ENCODE data around the gene TESK2. TPM values are rescaled to one million over a fixed set of nuclear protein-coding genes. Genes with fewer than 3 reads are reported as not detected.
A peak's percentile ranks its signal among the peaks of the same experiment; 100 is the strongest.

TESK2 gene
- total RNA-seq, 5 donors from 2014 or later (not counting 1 experiment from before 2014, with no cell fraction given): 4.3 to 7.9 (median 5.5) TPM

GRCh38 chr1:45327644-45328515, 163.1 kb downstream of the TESK2 start:
- Mint-ChIP-seq H3K27me3 (no peaks in the 10 kb centered on the region), H3K4me3 (peak overlapping the region; percentile 62 to 80 (median 79)), H3K9me3 (no peaks in the 10 kb centered on the region), H3K27ac (peak overlapping the region in 1 of 2 donors; percentile 22), H3K36me3 (peaks cover 14% of the 10 kb centered on the region), H3K4me1 (peaks cover 6 to 12% (median 12%) of the 10 kb centered on the region in 3 donors)
- Histone ChIP-seq H3K4me1 (ENCODE audit: control insufficient read depth in 1 of 2, extremely low read depth in 1 of 2, insufficient read depth in 2 of 2, low read length in 2 of 2) (peaks cover 0 to 23% of the 10 kb centered on the region in 2 experiments), H3K36me3 (ENCODE audit: control insufficient read depth in 2 of 2, extremely low read depth in 1 of 2, insufficient read depth in 1 of 2, low read length in 1 of 2) (peaks cover 6 to 29% of the 10 kb centered on the region in 2 donors), H3K9me3 (no peaks in the 10 kb centered on the region), H3K4me3 (ENCODE audit: control insufficient read depth in 1 of 2, extremely low read depth in 1 of 2, low read length in 1 of 2) (peak overlapping the region; percentile 53 to 73), H3K27me3 (replicated peaks in 1 of 2; ENCODE audit: control insufficient read depth in 2 of 2, extremely low read depth in 1 of 2, insufficient read depth in 2 of 2, low read length in 1 of 2) (peaks cover 0 to 8% of the 10 kb centered on the region in 2 experiments), H3K27ac (ENCODE audit: low read length) (no peak overlapping the region)
- DNase-seq (no peak), ATAC-seq (replicated peaks in 1 of 4) (peak in 1 of 4 experiments; percentile 7)
- ChIA-PET CTCF (interaction anchor here in 1 of 2 donors (1.7 kb wide), 1 partner anchor 24 kb away, joined by 8 read pairs; no protein-coding TSS in a partner anchor), POLR2A (interaction anchor here (1.0 to 2.3 kb wide), 2 partner anchors 12 kb away, joined by 3 to 8 read pairs; partner anchors contain the start of genes MUTYH (in 2 of the 2) and TOE1 (in 2 of the 2))
- 68% methylated on average over 18 of the region's 19 CpGs for WGBS (ENCODE audit: insufficient coverage)

- DNase-seq: peak in 30 of 35 experiments; percentile 11 to 65 (median 37)
- ChIA-PET POLR2A (interaction anchor here (1.0 to 2.3 kb wide), 2 partner anchors 12 to 13 kb away, joined by 3 to 8 read pairs; partner anchors contain the start of genes MUTYH (in 2 of the 2) and TOE1 (in 2 of the 2)), CTCF (interaction anchor here in 1 of 2 donors (0.5 to 1.7 kb wide), 2 partner anchors 23 to 350 kb away, joined by 3 to 8 read pairs; no protein-coding TSS in a partner anchor)
- 14% methylated on average over 96 of the region's 96 CpGs for WGBS (ENCODE audit: insufficient coverage)
- Histone ChIP-seq H3K27me3 (replicated peaks in 1 of 2; ENCODE audit: control insufficient read depth in 2 of 2, extremely low read depth in 1 of 2, insufficient read depth in 2 of 2, low read length in 1 of 2) (peaks cover 0 to 8% of the 10 kb centered on the region in 2 experiments), H3K27ac (ENCODE audit: low read length) (no peak within 1 kb of the TSS), H3K4me1 (ENCODE audit: control insufficient read depth in 1 of 2, extremely low read depth in 1 of 2, insufficient read depth in 2 of 2, low read length in 2 of 2) (peaks cover 0 to 23% of the 10 kb centered on the region in 2 experiments), H3K9me3 (no peaks in the 10 kb centered on the region), H3K4me3 (ENCODE audit: control insufficient read depth in 1 of 2, extremely low read depth in 1 of 2, low read length in 1 of 2) (peak within 1 kb of the TSS; percentile 53 to 73), H3K36me3 (ENCODE audit: control insufficient read depth in 2 of 2, extremely low read depth in 1 of 2, insufficient read depth in 1 of 2, low read length in 1 of 2) (peaks cover 6 to 19% of the 10 kb centered on the region in 2 donors)
- Mint-ChIP-seq H3K9me3 (no peaks in the 10 kb centered on the region), H3K27me3 (no peaks in the 10 kb centered on the region), H3K4me3 (peak within 1 kb of the TSS; percentile 78 to 80 (median 79)), H3K4me1 (peaks cover 6 to 12% (median 12%) of the 10 kb centered on the region in 3 donors), H3K36me3 (peaks cover 6% of the 10 kb centered on the region), H3K27ac (peak within 1 kb of the TSS in 1 of 2 donors; percentile 22)
- ATAC-seq (replicated peaks in 1 of 4): peak; percentile 79 to 85 (median 84)
These were observed 164.0 kb downstream of the TESK2 start, which contains the start of gene HPDL for GRCh38 chr1:45326627-45327623. Gene HPDL (plus strand): TSS chr1:45326895. CDS start chr1:45327149, 254 bp downstream.

DNA sequence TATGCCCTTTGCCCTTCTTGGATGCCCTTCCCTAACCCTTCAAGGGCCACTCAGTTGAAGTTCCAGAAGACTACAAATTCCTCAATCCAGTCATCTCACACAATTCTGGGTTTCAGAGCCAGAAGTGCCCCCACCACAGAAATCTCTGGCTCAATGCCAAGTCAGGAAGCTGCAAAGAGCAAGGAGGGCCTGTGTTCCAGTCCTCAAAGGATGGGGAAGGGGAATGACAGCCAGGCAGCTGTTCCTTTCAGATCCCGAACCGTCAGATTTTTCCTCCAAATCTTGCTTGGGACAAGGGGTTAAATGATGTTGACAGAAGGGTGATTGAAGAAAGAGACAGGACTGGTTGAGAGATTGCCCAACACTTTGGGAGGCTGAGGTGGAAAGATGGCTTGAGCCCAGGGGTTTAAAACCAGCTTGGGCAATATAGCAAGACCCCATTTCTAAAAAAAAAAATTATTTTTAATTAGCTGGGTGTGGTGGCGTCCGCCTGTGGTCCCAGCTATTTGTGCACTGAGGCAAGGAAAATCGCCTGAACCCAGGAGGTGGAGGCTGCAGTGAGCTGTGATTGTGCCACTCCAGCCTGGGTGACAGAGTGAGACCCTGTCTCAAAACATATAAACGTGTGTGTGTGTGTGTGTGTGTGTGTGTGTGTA, 165.0 kb downstream of the TESK2 start:
- no peak overlapping the region for H3K27ac Mint-ChIP-seq
- POLR2A ChIA-PET: interaction anchor here (0.7 to 2.3 kb wide), 2 partner anchors 13 to 15 kb away, joined by 6 to 8 read pairs; partner anchors contain the start of genes MUTYH (in 1 of the 2) and TOE1 (in 1 of the 2)
- H3K27ac ChIP-seq (ENCODE audit: low read length): no peak overlapping the region

DNA sequence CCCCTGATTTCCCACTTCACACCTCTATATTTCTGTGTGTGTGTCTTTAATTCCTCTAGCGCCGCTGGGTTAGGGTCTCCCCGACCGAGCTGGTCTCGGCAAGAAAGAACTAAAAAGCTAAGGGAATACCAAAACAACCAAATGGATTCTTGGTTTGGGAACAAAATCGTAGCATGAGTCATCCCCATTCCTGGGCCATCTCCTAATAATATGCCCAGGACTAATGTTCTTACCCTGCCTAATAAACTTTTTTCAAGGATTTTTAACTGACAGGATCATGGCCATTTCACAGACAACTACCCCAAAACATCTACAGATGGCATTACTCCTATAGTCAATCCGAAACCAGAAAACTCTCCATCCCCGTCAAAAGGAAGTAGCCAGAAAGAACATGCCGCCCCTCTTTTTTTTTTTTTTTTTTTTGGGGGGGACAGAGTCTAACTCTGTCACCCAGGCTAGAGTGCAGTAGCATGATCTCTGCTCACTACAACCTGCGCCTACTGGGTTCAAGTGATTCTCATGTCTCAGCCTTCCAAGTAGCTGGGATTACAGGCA, 168.4 kb downstream of the TESK2 start:
- H3K4me1 Mint-ChIP-seq: peaks cover 0 to 4% (median 2%) of the 10 kb centered on the region in 3 donors
- Histone ChIP-seq H3K27ac (ENCODE audit: low read length) (no peak overlapping the region), H3K9me3 (no peaks in the 10 kb centered on the region), H3K27me3 (replicated peaks in 1 of 2; ENCODE audit: control insufficient read depth in 2 of 2, extremely low read depth in 1 of 2, insufficient read depth in 2 of 2, low read length in 1 of 2) (peaks cover 0 to 3% of the 10 kb centered on the region in 2 experiments), H3K4me1 (ENCODE audit: control insufficient read depth in 1 of 2, extremely low read depth in 1 of 2, insufficient read depth in 2 of 2, low read length in 2 of 2) (peaks cover 0 to 17% of the 10 kb centered on the region in 2 experiments), H3K4me3 (ENCODE audit: control insufficient read depth in 1 of 2, extremely low read depth in 1 of 2, low read length in 1 of 2) (no peak overlapping the region), H3K36me3 (ENCODE audit: control insufficient read depth in 2 of 2, extremely low read depth in 1 of 2, insufficient read depth in 1 of 2, low read length in 1 of 2) (no peaks in the 10 kb centered on the region)
- ChIA-PET POLR2A (interaction anchor here in 1 of 2 donors (0.7 kb wide), 1 partner anchor 221 kb away, joined by 5 read pairs; no protein-coding TSS in a partner anchor), CTCF (no interaction called here)
- H3K4me3 Mint-ChIP-seq: no peak overlapping the region
- 87% methylated on average over 7 of the region's 10 CpGs for WGBS (ENCODE audit: insufficient coverage)
- no peaks in the 10 kb centered on the region for H3K36me3 Mint-ChIP-seq
- no peaks in the 10 kb centered on the region for H3K9me3 Mint-ChIP-seq
- no peaks in the 10 kb centered on the region for H3K27me3 Mint-ChIP-seq
- H3K27ac Mint-ChIP-seq: no peak overlapping the region
- no peak for ATAC-seq (replicated peaks in 1 of 4)
- no peak for DNase-seq

More for the DNA sequence above, 165.0 kb downstream of the TESK2 start:
- Mint-ChIP-seq H3K9me3 (no peaks in the 10 kb centered on the region), H3K4me3 (peak overlapping the region; percentile 78 to 80 (median 79)), H3K36me3 (peaks cover 6% of the 10 kb centered on the region), H3K4me1 (peaks cover 6 to 12% (median 12%) of the 10 kb centered on the region in 3 donors), H3K27me3 (no peaks in the 10 kb centered on the region)
- DNase-seq: no peak
- Histone ChIP-seq H3K9me3 (no peaks in the 10 kb centered on the region), H3K4me1 (ENCODE audit: control insufficient read depth in 1 of 2, extremely low read depth in 1 of 2, insufficient read depth in 2 of 2, low read length in 2 of 2) (peaks cover 0 to 23% of the 10 kb centered on the region in 2 experiments), H3K36me3 (ENCODE audit: control insufficient read depth in 2 of 2, extremely low read depth in 1 of 2, insufficient read depth in 1 of 2, low read length in 1 of 2) (peaks cover 6 to 11% of the 10 kb centered on the region in 2 donors), H3K4me3 (ENCODE audit: control insufficient read depth in 1 of 2, extremely low read depth in 1 of 2, low read length in 1 of 2) (peak overlapping the region in 1 of 2 donors; percentile 73), H3K27me3 (replicated peaks in 1 of 2; ENCODE audit: control insufficient read depth in 2 of 2, extremely low read depth in 1 of 2, insufficient read depth in 2 of 2, low read length in 1 of 2) (peaks cover 0 to 8% of the 10 kb centered on the region in 2 experiments)
- WGBS (ENCODE audit: insufficient coverage): 79% methylated on average over 2 of the region's 6 CpGs
- CTCF ChIA-PET: interaction anchor here in 1 of 2 donors (0.5 to 1.7 kb wide), 3 partner anchors 22 to 349 kb away, joined by 3 to 8 read pairs (median 3); no protein-coding TSS in a partner anchor
- ATAC-seq (replicated peaks in 1 of 4): peak in 1 of 4 experiments; percentile 4

DNA sequence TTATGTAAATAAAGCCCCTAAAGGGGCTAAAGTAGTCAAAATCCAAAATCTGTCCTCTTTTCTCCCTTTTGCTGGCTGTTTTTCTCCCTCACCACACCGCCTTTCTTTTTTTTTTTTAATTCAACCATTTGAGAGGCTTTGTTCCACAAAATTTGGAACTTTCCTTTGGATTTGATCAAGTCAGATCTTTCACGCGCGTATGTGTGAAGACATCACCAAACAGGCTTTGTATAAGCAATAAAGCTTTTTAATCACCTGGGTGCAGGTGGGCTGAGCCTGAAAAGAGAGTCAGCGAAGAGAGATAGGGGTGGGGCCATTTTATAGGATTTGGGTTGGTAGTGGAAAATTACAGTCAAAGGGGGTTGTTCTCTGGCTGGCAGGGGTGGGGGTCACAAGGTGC, 169.5 kb downstream of the TESK2 start:
- Histone ChIP-seq H3K4me1 (ENCODE audit: control insufficient read depth in 1 of 2, extremely low read depth in 1 of 2, insufficient read depth in 2 of 2, low read length in 2 of 2) (peaks cover 0 to 6% of the 10 kb centered on the region in 2 experiments), H3K36me3 (ENCODE audit: control insufficient read depth in 2 of 2, extremely low read depth in 1 of 2, insufficient read depth in 1 of 2, low read length in 1 of 2) (no peaks in the 10 kb centered on the region), H3K9me3 (no peaks in the 10 kb centered on the region), H3K27ac (ENCODE audit: low read length) (no peak overlapping the region), H3K27me3 (replicated peaks in 1 of 2; ENCODE audit: control insufficient read depth in 2 of 2, extremely low read depth in 1 of 2, insufficient read depth in 2 of 2, low read length in 1 of 2) (no peaks in the 10 kb centered on the region), H3K4me3 (ENCODE audit: control insufficient read depth in 1 of 2, extremely low read depth in 1 of 2, low read length in 1 of 2) (no peak overlapping the region)
- Mint-ChIP-seq H3K4me3 (no peak overlapping the region), H3K4me1 (peaks cover 0 to 2% (median under 1%) of the 10 kb centered on the region in 3 donors), H3K36me3 (no peaks in the 10 kb centered on the region), H3K27ac (no peak overlapping the region), H3K27me3 (no peaks in the 10 kb centered on the region), H3K9me3 (no peaks in the 10 kb centered on the region)
- WGBS (ENCODE audit: insufficient coverage): 95% methylated on average over 5 of the region's 5 CpGs
- POLR2A ChIA-PET: interaction anchor here in 1 of 2 donors (0.7 kb wide), 1 partner anchor 23 kb away, joined by 3 read pairs; no protein-coding TSS in a partner anchor
- DNase-seq: no peak
- no peak for ATAC-seq (replicated peaks in 1 of 4)
- CTCF ChIA-PET: no interaction called here
